Keratinocyte (primary cell): ENCODE data around the gene CHST15. TPM values are rescaled to one million over a fixed set of nuclear protein-coding genes. Genes with fewer than 3 reads are reported as not detected.

Experiments used
- DNase-seq: peaks from one replicate; pipeline ENCODE4 v3.0.0-alpha.2; 2011; ENCODE audit warnings: low read depth, missing footprints, low spot score
- FAIRE-seq: peaks from 2 replicates; lab custom pipeline; 2011; peaks lifted over from hg19 to GRCh38; lab: Jason Lieb, UNC
- H2AFZ ChIP-seq: 2 replicates; pipeline ENCODE4 v1.6.0; 2012; ENCODE audit warnings: low read length, control low read depth, inconsistent platforms; ENCODE audit not compliant: control insufficient read depth
- H3K27ac ChIP-seq: 2 replicates; pipeline ENCODE4 v1.5.1; 2011; ENCODE audit warnings: low read length; ENCODE audit not compliant: control insufficient read depth, insufficient read depth
- H3K27me3 ChIP-seq: 3 replicates; pipeline ENCODE4 v1.6.0; 2011; ENCODE audit warnings: low read length; ENCODE audit not compliant: control insufficient read depth, insufficient read depth; ENCODE audit errors: extremely low read depth
- H3K36me3 ChIP-seq, 2 experiments: 2 replicates in 1 of 2; 3 replicates in 1 of 2; pipeline ENCODE4 v1.5.1; 2011; ENCODE audit warnings: low read length in 2 of 2, mild to moderate bottlenecking in 1 of 2; ENCODE audit not compliant: control insufficient read depth in 2 of 2, insufficient read depth in 2 of 2; ENCODE audit errors: extremely low read depth in 1 of 2
- H3K4me1 ChIP-seq: 3 replicates; pipeline ENCODE4 v1.5.1; 2011; ENCODE audit warnings: low read length; ENCODE audit not compliant: control insufficient read depth, insufficient read depth; ENCODE audit errors: extremely low read depth
- H3K4me2 ChIP-seq: 3 replicates; pipeline ENCODE4 v1.6.0; 2011; ENCODE audit warnings: low read depth, low read length; ENCODE audit not compliant: control insufficient read depth, insufficient read depth; ENCODE audit errors: extremely low read depth
- H3K4me3 ChIP-seq, 3 experiments: fragments of 200-600 bp in 1 of 3; sonication (generic) in 1 of 3; 2 replicates in 2 of 3; 3 replicates in 1 of 3; pipeline ENCODE4 v1.5.1; 2011 to 2016; ENCODE audit warnings: low read length in 3 of 3, mild to moderate bottlenecking in 3 of 3, control low read depth in 2 of 3, inconsistent platforms in 1 of 3, low read depth in 1 of 3, mixed read lengths in 1 of 3, mixed run types in 1 of 3, moderate library complexity in 1 of 3; ENCODE audit not compliant: control insufficient read depth in 2 of 3, insufficient read depth in 2 of 3; ENCODE audit errors: extremely low read depth in 1 of 3
- H3K79me2 ChIP-seq: 2 replicates; pipeline ENCODE4 v1.6.0; 2012; ENCODE audit warnings: low read length; ENCODE audit not compliant: control insufficient read depth, insufficient read depth
- H3K9ac ChIP-seq: 3 replicates; pipeline ENCODE4 v1.6.0; 2011; ENCODE audit warnings: low read length; ENCODE audit not compliant: control insufficient read depth, insufficient read depth; ENCODE audit errors: extremely low read depth
- H3K9me1 ChIP-seq: 3 replicates; pipeline ENCODE4 v1.6.0; 2011; ENCODE audit warnings: low read length; ENCODE audit not compliant: control insufficient read depth, insufficient read depth; ENCODE audit errors: extremely low read depth
- H3K9me3 ChIP-seq: 2 replicates; pipeline ENCODE4 v1.5.1; 2012; ENCODE audit warnings: low read depth, low read length; ENCODE audit not compliant: control insufficient read depth
- H4K20me1 ChIP-seq: 3 replicates; pipeline ENCODE4 v1.6.0; 2011; ENCODE audit warnings: low read length; ENCODE audit not compliant: control insufficient read depth, insufficient read depth; ENCODE audit errors: extremely low read depth
- CTCF ChIP-seq, 3 experiments: IDR thresholded peaks in 1 of 3; conservative IDR thresholded peaks in 1 of 3; optimal IDR thresholded peaks in 1 of 3; 2 replicates in 2 of 3; 3 replicates in 1 of 3; pipeline versions ENCODE3 to v1.5.1; 2011; ENCODE audit warnings: low read length in 3 of 3, mild to moderate bottlenecking in 3 of 3, moderate library complexity in 2 of 3, control low read depth in 1 of 3, inconsistent platforms in 1 of 3; ENCODE audit not compliant: insufficient read depth in 2 of 3; ENCODE audit errors: extremely low read depth in 1 of 3
- EZH2 ChIP-seq: IDR thresholded peaks from one replicate; pipeline ENCODE4 v1.6.1; 2012; ENCODE audit warnings: inconsistent platforms, mild to moderate bottlenecking, low read length, moderate library complexity
- dilution Hi-C: fragments of 300-500 bp; cut with MboI; formaldehyde crosslinking; loops from one replicate; pipeline ENCODE4 v1.7.0; 2020; ENCODE audit warnings: low sequenced_read_pairs; ENCODE audit not compliant: extremely low pct_ligation_motif_present
- polyA plus RNA-seq, 5 experiments: library from polyadenylated mRNA; depleted of rRNA in 3 of 5; stranded (reverse) in 3 of 5; stranded (forward) in 1 of 5; unstranded in 1 of 5; fragments of >200 nt; gene quantifications; 1 replicate in 1 of 5; 2 replicates in 3 of 5; 3 replicates in 1 of 5; pipeline versions ENCODE4 v1.2.1 to v1.2.3, GENCODE V29; 2011 to 2012; ENCODE audit warnings: missing spikeins in 2 of 5, low read depth in 1 of 5, low replicate concordance in 1 of 5

The CHST15 gene
- polyA plus RNA-seq, 1 donor (not counting 4 experiments of a cell fraction or from before 2014, with no cell fraction given): 24.5 TPM

GRCh38 chr10:124003481-124003870, 89.9 kb downstream of the CHST15 start:
- FAIRE-seq (no peak), DNase-seq (no peak)
- H3K4me3 ChIP-seq: no peak overlapping the region
- dilution Hi-C loops: no loop called here
- H3K79me2 ChIP-seq: no peaks in the 10 kb centered on the region
- no peak overlapping the region for H3K27ac ChIP-seq
- H4K20me1 ChIP-seq: no peaks in the 10 kb centered on the region
- H3K9ac ChIP-seq: no peak overlapping the region
- TF ChIP-seq CTCF (optimal IDR thresholded peaks at IDR 0.05 in 1 of 3, IDR thresholded peaks at IDR 0.05 in 1 of 3, conservative IDR thresholded peaks at IDR 0.05 in 1 of 3; ENCODE audit: extremely low read depth in 1 of 3, insufficient read depth in 2 of 3, low read length in 3 of 3) (no peak), EZH2 (no peak)
- peaks cover 7% of the 10 kb centered on the region for H3K4me1 ChIP-seq
- no peak overlapping the region for H2AFZ ChIP-seq
- H3K4me2 ChIP-seq: no peak overlapping the region
- no peaks in the 10 kb centered on the region for H3K9me3 ChIP-seq
- H3K36me3 ChIP-seq: peaks cover 5 to 17% of the 10 kb centered on the region in 2 experiments
- no peaks in the 10 kb centered on the region for H3K9me1 ChIP-seq
- H3K27me3 ChIP-seq: no peaks in the 10 kb centered on the region

- dilution Hi-C loops: no loop called here
- no peak for DNase-seq
Measured at GRCh38 chr10:124003070-124003419, 90.4 kb downstream of the CHST15 start.

More at GRCh38 chr10:124003070-124003419, 90.4 kb downstream of the CHST15 start:
- no peak for FAIRE-seq
- H3K4me3 ChIP-seq: no peak overlapping the region
- H2AFZ ChIP-seq: no peak overlapping the region
- H3K4me1 ChIP-seq: peaks cover 9% of the 10 kb centered on the region
- no peak for TF ChIP-seq EZH2
- TF ChIP-seq CTCF (optimal IDR thresholded peaks at IDR 0.05 in 1 of 3, IDR thresholded peaks at IDR 0.05 in 1 of 3, conservative IDR thresholded peaks at IDR 0.05 in 1 of 3; ENCODE audit: extremely low read depth in 1 of 3, insufficient read depth in 2 of 3, low read length in 3 of 3): no peak
- no peaks in the 10 kb centered on the region for H3K27me3 ChIP-seq
- no peaks in the 10 kb centered on the region for H3K9me1 ChIP-seq
- H3K79me2 ChIP-seq: no peaks in the 10 kb centered on the region
- no peaks in the 10 kb centered on the region for H4K20me1 ChIP-seq
- H3K36me3 ChIP-seq: peaks cover under 1 to 14% of the 10 kb centered on the region in 2 experiments
- H3K27ac ChIP-seq: no peak overlapping the region
- H3K9me3 ChIP-seq: no peaks in the 10 kb centered on the region
- no peak overlapping the region for H3K9ac ChIP-seq
- no peak overlapping the region for H3K4me2 ChIP-seq
